ENCODE results near the gene SP3.

The SP3 gene

DNA sequence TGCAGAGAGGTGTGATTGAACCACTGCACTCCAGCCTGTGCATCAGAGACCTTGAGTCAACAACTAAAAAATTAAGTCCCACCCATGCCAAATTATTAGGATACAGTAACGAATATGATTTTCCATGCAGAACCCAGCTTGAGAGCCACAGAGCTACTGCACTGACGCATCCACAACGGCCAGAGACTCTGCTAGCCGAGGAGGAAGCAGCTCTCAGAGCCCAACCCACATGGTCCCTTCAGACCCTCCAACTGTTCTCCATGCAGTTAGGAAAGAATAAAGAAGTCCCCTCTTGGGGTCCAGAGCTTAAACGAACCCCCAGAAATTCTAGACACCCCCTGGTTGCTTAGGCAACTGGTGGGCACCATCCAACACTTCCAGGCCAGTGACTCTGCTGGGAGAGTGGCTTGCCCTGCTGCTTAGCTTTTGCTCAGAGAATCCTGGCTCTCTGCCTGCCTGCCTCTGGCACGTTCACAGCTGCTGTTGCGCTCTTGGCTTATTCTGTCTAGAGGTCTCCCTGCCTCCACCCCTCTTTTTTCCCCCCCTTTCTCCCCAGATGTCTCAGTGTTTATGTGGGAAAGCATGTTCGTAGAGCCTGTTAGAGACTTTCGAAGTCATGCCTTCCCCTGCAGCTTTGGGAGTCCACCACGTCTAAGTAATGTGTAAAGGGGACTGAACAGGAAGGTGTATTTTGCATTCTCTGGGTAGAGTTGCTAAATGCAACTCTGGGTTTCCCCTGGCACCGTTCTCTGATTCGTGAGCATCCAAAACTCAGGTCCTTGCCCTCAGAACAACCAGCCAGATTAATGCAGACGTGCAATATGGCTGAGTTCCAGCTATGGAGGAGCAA lies 26.0 kb upstream of the SP3 start:
- H3K9me3 ChIP-seq = no peaks in the 10 kb centered on the region
- TF ChIP-seq, protein P1, sequence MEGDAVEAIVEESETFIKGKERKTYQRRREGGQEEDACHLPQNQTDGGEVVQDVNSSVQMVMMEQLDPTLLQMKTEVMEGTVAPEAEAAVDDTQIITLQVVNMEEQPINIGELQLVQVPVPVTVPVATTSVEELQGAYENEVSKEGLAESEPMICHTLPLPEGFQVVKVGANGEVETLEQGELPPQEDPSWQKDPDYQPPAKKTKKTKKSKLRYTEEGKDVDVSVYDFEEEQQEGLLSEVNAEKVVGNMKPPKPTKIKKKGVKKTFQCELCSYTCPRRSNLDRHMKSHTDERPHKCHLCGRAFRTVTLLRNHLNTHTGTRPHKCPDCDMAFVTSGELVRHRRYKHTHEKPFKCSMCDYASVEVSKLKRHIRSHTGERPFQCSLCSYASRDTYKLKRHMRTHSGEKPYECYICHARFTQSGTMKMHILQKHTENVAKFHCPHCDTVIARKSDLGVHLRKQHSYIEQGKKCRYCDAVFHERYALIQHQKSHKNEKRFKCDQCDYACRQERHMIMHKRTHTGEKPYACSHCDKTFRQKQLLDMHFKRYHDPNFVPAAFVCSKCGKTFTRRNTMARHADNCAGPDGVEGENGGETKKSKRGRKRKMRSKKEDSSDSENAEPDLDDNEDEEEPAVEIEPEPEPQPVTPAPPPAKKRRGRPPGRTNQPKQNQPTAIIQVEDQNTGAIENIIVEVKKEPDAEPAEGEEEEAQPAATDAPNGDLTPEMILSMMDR (IDR thresholded peaks at IDR 0.05; ENCODE audit: low read depth, low read length) = no peak
- no peaks in the 10 kb centered on the region for H3K27me3 ChIP-seq
- DNase-seq = peak; percentile 28
- H3K4me1 ChIP-seq = no peaks in the 10 kb centered on the region; the same call in 1 of the 2 replicates
- H3K36me3 ChIP-seq = no peaks in the 10 kb centered on the region
- peak overlapping the region; percentile 14 for H3K4me3 ChIP-seq (ENCODE audit: low read depth, low read length)

DNA sequence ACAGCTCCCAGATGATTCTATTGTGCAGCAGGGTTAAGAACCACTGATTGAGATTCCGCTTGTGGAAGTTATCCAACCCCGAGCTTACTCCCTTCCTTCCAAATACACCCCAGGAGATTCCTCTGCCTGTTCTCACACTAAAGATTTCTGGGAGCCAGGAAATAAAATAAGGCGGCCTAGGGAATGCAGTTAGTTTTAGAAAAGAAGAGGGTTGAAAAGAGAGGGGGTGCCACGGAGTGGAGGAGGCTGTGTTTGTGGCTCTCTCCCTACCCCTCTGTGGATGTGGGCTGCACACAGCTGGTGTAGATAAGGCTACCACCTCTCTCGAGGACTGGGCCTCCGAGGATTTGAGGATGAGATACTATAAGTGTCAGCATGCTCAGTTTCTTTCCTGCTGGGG lies 25.1 kb upstream of the SP3 start:
- no peaks in the 10 kb centered on the region for H3K27me3 ChIP-seq
- DNase-seq = no peak
- H3K4me3 ChIP-seq (ENCODE audit: low read depth, low read length) = no peak overlapping the region
- H3K4me1 ChIP-seq = no peaks in the 10 kb centered on the region; the same call in 1 of the 2 replicates
- no peaks in the 10 kb centered on the region for H3K9me3 ChIP-seq
- H3K36me3 ChIP-seq = no peaks in the 10 kb centered on the region
- TF ChIP-seq, protein P1 (IDR thresholded peaks at IDR 0.05; ENCODE audit: low read depth, low read length) = no peak

- DNase-seq = no peak
- Histone ChIP-seq H3K4me1 (no peaks in the 10 kb centered on the region; the same call in 1 of the 2 replicates), H3K9me3 (no peaks in the 10 kb centered on the region), H3K4me3 (ENCODE audit: low read depth, low read length) (no peak overlapping the region), H3K36me3 (no peaks in the 10 kb centered on the region), H3K27me3 (no peaks in the 10 kb centered on the region)
- TF ChIP-seq, protein P1 (IDR thresholded peaks at IDR 0.05; ENCODE audit: low read depth, low read length) = no peak
These were observed 24.7 kb upstream of the SP3 start for GRCh38 chr2:173989884-173990215.

DNA sequence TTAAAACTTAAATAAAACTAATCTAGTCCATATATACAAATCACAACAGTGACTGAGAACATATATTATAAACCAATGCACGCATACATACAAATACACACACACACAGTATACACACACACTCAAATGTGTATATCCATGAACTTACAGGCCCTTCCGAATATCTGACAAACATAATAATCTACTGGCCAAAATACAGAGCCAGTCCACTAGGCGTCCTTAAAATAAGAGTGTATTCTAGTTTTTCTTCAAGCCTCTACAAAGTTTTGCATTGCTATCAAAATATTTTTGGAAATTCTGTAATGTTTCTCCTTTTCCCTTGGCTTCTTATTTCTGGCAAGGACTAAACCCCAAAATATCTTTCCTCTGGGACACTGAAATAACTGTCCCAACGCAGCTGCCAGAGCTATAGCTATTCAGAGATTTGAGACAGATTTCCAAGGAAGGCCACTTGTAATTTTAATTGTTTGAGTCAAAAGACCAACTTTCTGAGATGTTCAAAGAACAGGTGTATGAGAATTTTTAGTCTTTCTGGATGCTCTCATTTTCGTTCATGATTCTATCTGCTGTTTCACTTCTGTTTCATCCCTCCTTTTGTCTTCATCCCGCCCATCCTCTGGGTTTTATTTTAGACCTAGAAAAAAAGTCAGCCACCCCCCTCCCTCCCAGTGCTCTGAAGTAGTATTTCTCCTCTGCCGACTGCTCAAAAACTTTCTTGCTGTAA lies 24.1 kb upstream of the SP3 start:
- no peak for DNase-seq
- H3K9me3 ChIP-seq = no peaks in the 10 kb centered on the region
- no peaks in the 10 kb centered on the region for H3K27me3 ChIP-seq
- H3K4me3 ChIP-seq (ENCODE audit: low read depth, low read length) = no peak overlapping the region
- no peaks in the 10 kb centered on the region; the same call in 1 of the 2 replicates for H3K4me1 ChIP-seq
- no peaks in the 10 kb centered on the region for H3K36me3 ChIP-seq
- TF ChIP-seq, protein P1 (IDR thresholded peaks at IDR 0.05; ENCODE audit: low read depth, low read length) = no peak

GRCh38 chr2:173986805-173987204 lies 21.6 kb upstream of the SP3 start:
- no peak for DNase-seq
- no peaks in the 10 kb centered on the region for H3K27me3 ChIP-seq
- TF ChIP-seq, protein P1 (IDR thresholded peaks at IDR 0.05; ENCODE audit: low read depth, low read length) = no peak
- H3K4me1 ChIP-seq = no peaks in the 10 kb centered on the region; the same call in 1 of the 2 replicates
- H3K4me3 ChIP-seq (ENCODE audit: low read depth, low read length) = no peak overlapping the region
- no peaks in the 10 kb centered on the region for H3K36me3 ChIP-seq
- no peaks in the 10 kb centered on the region for H3K9me3 ChIP-seq

GRCh38 chr2:173985605-173985992 lies 20.4 kb upstream of the SP3 start:
- H3K27me3 ChIP-seq = no peaks in the 10 kb centered on the region
- TF ChIP-seq, protein P1 (IDR thresholded peaks at IDR 0.05; ENCODE audit: low read depth, low read length) = no peak

More at GRCh38 chr2:173985605-173985992, 20.4 kb upstream of the SP3 start:
- no peak for DNase-seq
- Histone ChIP-seq H3K4me1 (no peaks in the 10 kb centered on the region), H3K36me3 (no peaks in the 10 kb centered on the region), H3K9me3 (no peaks in the 10 kb centered on the region), H3K4me3 (ENCODE audit: low read depth, low read length) (no peak overlapping the region)

Measured in BE2C (cell line).